ENCODE results near the gene HHAT.

The HHAT gene

DNA sequence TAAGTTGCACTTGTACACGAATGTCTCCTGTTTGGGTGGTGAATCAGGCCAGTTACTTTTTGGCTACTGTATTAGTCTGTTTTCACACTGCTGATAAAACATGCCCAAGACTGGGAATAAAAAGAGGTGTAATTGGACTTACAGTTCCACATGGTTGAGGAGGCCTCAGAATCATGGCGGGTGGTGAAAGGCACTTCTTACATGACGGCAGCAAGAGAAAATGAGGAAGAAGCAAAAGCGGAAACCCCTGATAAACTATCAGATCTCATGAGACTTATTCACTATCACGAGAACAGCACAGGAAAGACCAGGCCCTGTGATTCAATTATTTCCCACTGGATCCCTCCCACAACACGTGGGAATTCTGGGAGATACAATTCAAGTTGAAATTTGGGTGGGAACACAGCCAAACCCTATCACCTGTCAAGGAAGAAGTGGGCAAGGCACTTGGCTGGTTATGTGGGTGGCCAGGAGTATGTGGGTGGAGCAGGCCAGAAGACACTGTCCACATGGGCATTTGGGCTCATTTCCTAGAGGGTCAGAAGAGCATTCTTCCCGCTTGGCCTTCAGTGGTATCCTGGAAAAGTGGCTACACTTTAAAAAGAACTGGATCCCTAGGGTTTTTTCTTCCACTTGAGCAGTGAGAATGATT is 228.8 kb downstream of the HHAT start:
- H3K4me3 ChIP-seq (ENCODE audit: insufficient read depth in 1 of 2, low read depth in 1 of 2, low read length in 2 of 2) = no peak overlapping the region
- DNase-seq = no peak
- H4K91ac ChIP-seq (ENCODE audit: low read length) = no peak overlapping the region
- H3K9ac ChIP-seq (ENCODE audit: low read length) = no peak overlapping the region
- H4K8ac ChIP-seq (ENCODE audit: low read length) = no peak overlapping the region
- H3K9me3 ChIP-seq (ENCODE audit: control insufficient read depth, low read length) = no peaks in the 10 kb centered on the region
- no peak overlapping the region for H3K4me2 ChIP-seq (ENCODE audit: low read length, poor library complexity, severe bottlenecking)
- H2BK5ac ChIP-seq (ENCODE audit: low read depth, low read length, poor library complexity, severe bottlenecking) = no peak overlapping the region
- H2AK5ac ChIP-seq (ENCODE audit: low read length, severe bottlenecking) = no peak overlapping the region
- no peak overlapping the region for H2BK15ac ChIP-seq (ENCODE audit: low read depth, poor library complexity, severe bottlenecking)
- no peak overlapping the region for H3K27ac ChIP-seq (ENCODE audit: low read length, poor library complexity, severe bottlenecking)
- H3K4ac ChIP-seq (ENCODE audit: low read depth in 1 of 2, low read length in 2 of 2) = no peak overlapping the region
- no peaks in the 10 kb centered on the region for H3K4me1 ChIP-seq (ENCODE audit: control insufficient read depth, insufficient read depth, low read depth, low read length)
- H2BK120ac ChIP-seq (ENCODE audit: low read depth, low read length) = no peak overlapping the region
- 95% methylated on average over 6 of the region's 7 CpGs for WGBS
- H3K27me3 ChIP-seq (ENCODE audit: control insufficient read depth in 1 of 2, insufficient read depth in 1 of 2, low read length in 2 of 2) = no peaks in the 10 kb centered on the region
- no peak overlapping the region for H3K14ac ChIP-seq (ENCODE audit: low read length in 2 of 2)
- H2AFZ ChIP-seq (ENCODE audit: low read depth, low read length) = no peak overlapping the region
- H3K36me3 ChIP-seq (ENCODE audit: control insufficient read depth in 1 of 2, insufficient read depth in 2 of 2, low read depth in 1 of 2, low read length in 2 of 2) = no peaks in the 10 kb centered on the region
- no peak overlapping the region for H2BK12ac ChIP-seq (ENCODE audit: low read length in 2 of 2)
- no peak overlapping the region for H3K23ac ChIP-seq (ENCODE audit: low read length in 2 of 2)
- H3K79me1 ChIP-seq (replicated peaks; ENCODE audit: low read length, poor library complexity, severe bottlenecking) = peaks cover 2% of the 10 kb centered on the region
- H3K18ac ChIP-seq (ENCODE audit: low read depth in 1 of 2, low read length in 2 of 2) = no peak overlapping the region

DNA sequence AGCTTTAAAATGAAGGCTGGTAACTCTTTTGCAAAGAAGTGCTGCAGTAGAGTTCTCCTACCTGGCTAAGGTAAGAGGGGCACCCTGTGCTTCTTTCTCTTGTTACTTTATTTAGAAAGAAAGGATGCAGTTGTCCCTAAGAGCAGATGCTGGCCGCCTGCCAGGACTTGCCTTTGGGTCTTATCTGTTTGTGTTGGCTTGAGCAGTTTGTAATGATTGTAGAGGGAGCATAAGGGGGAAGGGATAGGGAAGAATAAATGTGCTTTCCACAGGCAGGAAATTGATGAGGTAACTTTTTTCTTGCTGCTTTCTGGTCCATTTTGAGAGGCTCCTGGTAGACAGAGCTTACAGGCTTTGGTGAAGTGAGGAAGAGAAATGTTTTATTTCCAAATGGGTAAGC is 229.6 kb downstream of the HHAT start:
- DNase-seq = peak; percentile 15
- Histone ChIP-seq H2BK15ac (ENCODE audit: low read depth, poor library complexity, severe bottlenecking) (no peak overlapping the region), H3K4me2 (ENCODE audit: low read length, poor library complexity, severe bottlenecking) (no peak overlapping the region), H3K4me1 (ENCODE audit: control insufficient read depth, insufficient read depth, low read depth, low read length) (no peaks in the 10 kb centered on the region), H2BK5ac (ENCODE audit: low read depth, low read length, poor library complexity, severe bottlenecking) (no peak overlapping the region), H3K4ac (ENCODE audit: low read depth in 1 of 2, low read length in 2 of 2) (no peak overlapping the region), H3K23ac (ENCODE audit: low read length in 2 of 2) (no peak overlapping the region), H3K79me1 (replicated peaks; ENCODE audit: low read length, poor library complexity, severe bottlenecking) (peaks cover 2% of the 10 kb centered on the region), H3K18ac (ENCODE audit: low read depth in 1 of 2, low read length in 2 of 2) (no peak overlapping the region), H3K9me3 (ENCODE audit: control insufficient read depth, low read length) (no peaks in the 10 kb centered on the region), H2BK120ac (ENCODE audit: low read depth, low read length) (no peak overlapping the region), H2BK12ac (ENCODE audit: low read length in 2 of 2) (no peak overlapping the region), H3K27me3 (ENCODE audit: control insufficient read depth in 1 of 2, insufficient read depth in 1 of 2, low read length in 2 of 2) (no peaks in the 10 kb centered on the region), H3K4me3 (ENCODE audit: insufficient read depth in 1 of 2, low read depth in 1 of 2, low read length in 2 of 2) (no peak overlapping the region), H3K14ac (ENCODE audit: low read length in 2 of 2) (no peak overlapping the region), H3K9ac (ENCODE audit: low read length) (no peak overlapping the region), H3K27ac (ENCODE audit: low read length, poor library complexity, severe bottlenecking) (no peak overlapping the region), H4K91ac (ENCODE audit: low read length) (no peak overlapping the region), H4K8ac (ENCODE audit: low read length) (no peak overlapping the region), H2AFZ (ENCODE audit: low read depth, low read length) (no peak overlapping the region), H3K36me3 (ENCODE audit: control insufficient read depth in 1 of 2, insufficient read depth in 2 of 2, low read depth in 1 of 2, low read length in 2 of 2) (no peaks in the 10 kb centered on the region), H2AK5ac (ENCODE audit: low read length, severe bottlenecking) (no peak overlapping the region)
- 19% methylated on average over 1 of the region's 1 CpG for WGBS

- H4K8ac ChIP-seq (ENCODE audit: low read length) = no peak overlapping the region
- H3K18ac ChIP-seq (ENCODE audit: low read depth in 1 of 2, low read length in 2 of 2) = no peak overlapping the region
- no peaks in the 10 kb centered on the region for H3K36me3 ChIP-seq (ENCODE audit: control insufficient read depth in 1 of 2, insufficient read depth in 2 of 2, low read depth in 1 of 2, low read length in 2 of 2)
- no peaks in the 10 kb centered on the region for H3K79me1 ChIP-seq (replicated peaks; ENCODE audit: low read length, poor library complexity, severe bottlenecking)
- H3K4ac ChIP-seq (ENCODE audit: low read depth in 1 of 2, low read length in 2 of 2) = no peak overlapping the region
- H2AFZ ChIP-seq (ENCODE audit: low read depth, low read length) = no peak overlapping the region
- no peaks in the 10 kb centered on the region for H3K9me3 ChIP-seq (ENCODE audit: control insufficient read depth, low read length)
- no peak overlapping the region for H2BK120ac ChIP-seq (ENCODE audit: low read depth, low read length)
- H4K91ac ChIP-seq (ENCODE audit: low read length) = no peak overlapping the region
- no peak overlapping the region for H3K23ac ChIP-seq (ENCODE audit: low read length in 2 of 2)
- no peak for DNase-seq
- no peak overlapping the region for H2BK5ac ChIP-seq (ENCODE audit: low read depth, low read length, poor library complexity, severe bottlenecking)
- no peak overlapping the region for H3K27ac ChIP-seq (ENCODE audit: low read length, poor library complexity, severe bottlenecking)
- no peak overlapping the region for H2BK15ac ChIP-seq (ENCODE audit: low read depth, poor library complexity, severe bottlenecking)
- peaks cover 2% of the 10 kb centered on the region for H3K4me1 ChIP-seq (ENCODE audit: control insufficient read depth, insufficient read depth, low read depth, low read length)
- no peak overlapping the region for H3K14ac ChIP-seq (ENCODE audit: low read length in 2 of 2)
- no peak overlapping the region for H3K4me3 ChIP-seq (ENCODE audit: insufficient read depth in 1 of 2, low read depth in 1 of 2, low read length in 2 of 2)
- no peak overlapping the region for H3K4me2 ChIP-seq (ENCODE audit: low read length, poor library complexity, severe bottlenecking)
- no peak overlapping the region for H2BK12ac ChIP-seq (ENCODE audit: low read length in 2 of 2)
- no peak overlapping the region for H3K9ac ChIP-seq (ENCODE audit: low read length)
- no peak overlapping the region for H2AK5ac ChIP-seq (ENCODE audit: low read length, severe bottlenecking)
- 42% methylated on average over 1 of the region's 2 CpGs for WGBS
- H3K27me3 ChIP-seq (ENCODE audit: control insufficient read depth in 1 of 2, insufficient read depth in 1 of 2, low read length in 2 of 2) = no peaks in the 10 kb centered on the region
These were observed 236.6 kb downstream of the HHAT start for GRCh38 chr1:210565306-210565705.

GRCh38 chr1:210568631-210569030 is 239.9 kb downstream of the HHAT start:
- Histone ChIP-seq H3K23ac (ENCODE audit: low read length in 2 of 2) (no peak overlapping the region), H3K9me3 (ENCODE audit: control insufficient read depth, low read length) (no peaks in the 10 kb centered on the region), H2BK15ac (ENCODE audit: low read depth, poor library complexity, severe bottlenecking) (no peak overlapping the region), H2AFZ (ENCODE audit: low read depth, low read length) (no peak overlapping the region), H3K36me3 (ENCODE audit: control insufficient read depth in 1 of 2, insufficient read depth in 2 of 2, low read depth in 1 of 2, low read length in 2 of 2) (no peaks in the 10 kb centered on the region), H2BK5ac (ENCODE audit: low read depth, low read length, poor library complexity, severe bottlenecking) (no peak overlapping the region), H3K4ac (ENCODE audit: low read depth in 1 of 2, low read length in 2 of 2) (no peak overlapping the region), H4K91ac (ENCODE audit: low read length) (no peak overlapping the region), H3K18ac (ENCODE audit: low read depth in 1 of 2, low read length in 2 of 2) (no peak overlapping the region), H4K8ac (ENCODE audit: low read length) (no peak overlapping the region), H3K14ac (ENCODE audit: low read length in 2 of 2) (no peak overlapping the region), H3K4me3 (ENCODE audit: insufficient read depth in 1 of 2, low read depth in 1 of 2, low read length in 2 of 2) (no peak overlapping the region), H3K4me1 (ENCODE audit: control insufficient read depth, insufficient read depth, low read depth, low read length) (peaks cover 2% of the 10 kb centered on the region), H2BK12ac (ENCODE audit: low read length in 2 of 2) (no peak overlapping the region), H3K27me3 (ENCODE audit: control insufficient read depth in 1 of 2, insufficient read depth in 1 of 2, low read length in 2 of 2) (no peaks in the 10 kb centered on the region), H3K79me1 (replicated peaks; ENCODE audit: low read length, poor library complexity, severe bottlenecking) (no peaks in the 10 kb centered on the region), H2BK120ac (ENCODE audit: low read depth, low read length) (no peak overlapping the region), H3K9ac (ENCODE audit: low read length) (no peak overlapping the region), H2AK5ac (ENCODE audit: low read length, severe bottlenecking) (no peak overlapping the region), H3K4me2 (ENCODE audit: low read length, poor library complexity, severe bottlenecking) (no peak overlapping the region), H3K27ac (ENCODE audit: low read length, poor library complexity, severe bottlenecking) (no peak overlapping the region)
- DNase-seq = no peak

Data from mesenchymal stem cell (in vitro differentiated cells and primary cell).